Activated gamma-delta T cell treated with anti-CD3 and anti-CD28 coated beads, Interleukin-2, amount 50 U/mL, for 16 hours (primary cell): ENCODE data around the gene KCNQ5.
A peak's percentile ranks its signal among the peaks of the same experiment; 100 is the strongest.

Source experiments
- DNase-seq: peaks from one replicate; pipeline ENCODE4 v3.0.0-alpha.2; 2020; ENCODE audit warnings: low read depth

Gene KCNQ5

GRCh38 chr6:73129653-73130443 lies 508.0 kb downstream of the KCNQ5 start:
- DNase-seq = peak; percentile 73

- no peak for DNase-seq
Measured at GRCh38 chr6:73131706-73132105, 509.8 kb downstream of the KCNQ5 start.

GRCh38 chr6:73134588-73134987 lies 512.7 kb downstream of the KCNQ5 start:
- DNase-seq = no peak

- no peak for DNase-seq
Measured at GRCh38 chr6:73139681-73140383, 518.0 kb downstream of the KCNQ5 start.

DNA sequence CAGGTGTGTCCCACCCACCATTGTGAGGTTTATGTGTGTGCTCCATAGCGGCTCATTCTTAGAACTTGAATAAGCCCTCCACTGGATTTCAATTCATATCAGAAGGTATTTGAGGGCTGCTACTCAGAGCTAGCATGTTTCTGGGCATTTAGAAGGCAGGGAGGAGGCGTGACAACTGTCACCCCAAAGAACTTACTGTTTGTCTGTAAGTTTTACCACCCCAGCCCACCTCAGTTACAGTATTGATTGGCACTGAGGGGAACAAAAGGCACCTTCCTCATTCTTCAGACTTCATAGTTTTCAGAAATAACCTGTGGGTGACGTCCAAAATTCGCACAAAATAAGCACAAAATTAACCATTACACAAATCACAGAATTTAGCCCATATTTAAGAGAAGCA lies 521.7 kb downstream of the KCNQ5 start:
- no peak for DNase-seq

DNA sequence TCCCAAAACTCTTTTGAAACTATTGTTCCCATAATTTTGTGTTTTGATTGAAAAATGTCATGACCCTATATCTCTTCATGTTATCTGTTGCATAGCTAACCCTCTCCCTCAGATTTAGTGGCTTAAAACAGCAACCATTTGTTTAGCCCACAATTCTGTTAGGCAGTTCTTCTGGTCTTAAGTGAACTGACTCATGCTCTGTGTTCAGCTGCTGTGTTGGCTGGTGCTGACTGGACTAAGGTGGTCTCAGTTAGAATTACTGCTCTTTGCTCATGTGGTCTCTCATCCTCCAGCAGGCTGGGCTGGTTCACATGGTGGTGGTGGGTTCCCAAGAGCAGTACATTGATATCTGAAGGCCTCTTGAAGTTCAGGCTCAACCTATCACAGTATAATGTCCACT lies 522.7 kb downstream of the KCNQ5 start:
- DNase-seq = no peak

GRCh38 chr6:73145690-73146089 lies 523.8 kb downstream of the KCNQ5 start:
- DNase-seq = no peak

- DNase-seq = no peak
Measured at GRCh38 chr6:73151732-73152131, 529.9 kb downstream of the KCNQ5 start.

DNA sequence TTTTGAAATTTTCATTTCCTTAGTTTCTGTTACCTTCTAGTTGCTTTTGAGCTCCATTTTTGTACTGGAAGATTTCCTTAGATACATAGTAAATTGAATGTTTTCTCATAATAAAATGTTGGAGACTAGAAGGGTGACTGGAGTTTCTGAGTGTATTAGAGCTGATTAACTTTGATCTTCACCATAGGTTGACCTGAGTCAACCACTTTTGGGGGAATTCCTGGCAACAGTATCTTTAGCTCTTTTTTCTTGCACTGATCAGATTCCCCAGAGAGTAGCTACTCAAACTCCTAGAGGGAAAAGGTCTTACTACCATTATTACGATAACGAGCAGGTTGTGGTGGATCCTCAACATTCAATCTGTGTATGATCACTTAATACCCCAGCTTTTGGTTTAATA lies 530.7 kb downstream of the KCNQ5 start:
- no peak for DNase-seq

- no peak for DNase-seq
Measured at GRCh38 chr6:73152966-73153757, 531.3 kb downstream of the KCNQ5 start.

DNA sequence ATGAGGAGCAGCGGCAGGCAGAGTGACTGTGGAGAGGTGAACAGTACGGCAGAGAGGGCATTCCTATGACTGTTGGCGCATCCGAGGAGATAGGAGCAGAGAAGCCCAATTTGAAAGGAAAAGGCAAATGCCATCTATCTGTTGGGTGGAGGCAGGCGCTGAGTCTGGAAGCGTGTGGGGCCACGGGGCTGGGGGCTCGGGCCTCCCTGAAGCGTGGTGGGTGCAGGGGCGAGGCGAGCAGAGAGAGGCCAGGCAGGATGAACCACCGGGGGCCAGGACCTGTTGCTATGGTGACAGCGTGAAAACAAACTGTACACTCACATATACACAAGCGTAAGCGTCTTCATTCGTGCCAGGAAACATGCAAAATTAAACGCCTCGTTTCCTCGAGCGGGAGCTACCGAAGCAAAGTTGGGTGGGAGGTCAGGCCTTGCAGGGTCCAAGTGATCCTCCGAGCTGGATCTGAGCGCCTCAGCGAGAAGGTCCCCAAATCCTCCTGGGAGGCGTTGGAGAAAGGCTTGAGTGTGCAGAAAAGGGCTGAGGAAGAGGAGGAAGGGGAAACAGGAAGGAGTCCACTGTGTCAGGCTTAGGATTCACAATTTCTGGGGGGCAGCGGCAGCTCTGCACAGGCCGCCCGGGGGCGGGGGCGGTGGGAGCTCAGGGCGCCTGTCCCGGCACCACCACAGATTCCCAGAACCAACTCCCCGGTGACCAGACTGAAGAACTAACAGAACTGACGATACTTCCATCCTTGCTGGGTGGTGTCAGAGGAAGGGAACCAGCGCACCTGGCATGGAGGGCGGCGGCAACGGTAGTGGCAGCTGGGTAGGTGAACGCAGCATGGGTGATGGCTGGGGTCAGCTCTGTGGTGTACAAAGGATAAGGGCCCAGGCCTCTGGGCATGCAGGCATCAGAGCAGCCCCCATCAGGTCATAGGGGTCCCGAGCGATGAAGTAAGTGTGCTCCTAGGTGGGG lies 535.2 kb downstream of the KCNQ5 start:
- DNase-seq = no peak

GRCh38 chr6:73157870-73158269 lies 536.0 kb downstream of the KCNQ5 start:
- no peak for DNase-seq

GRCh38 chr6:73169111-73169510 lies 547.2 kb downstream of the KCNQ5 start:
- no peak for DNase-seq

DNA sequence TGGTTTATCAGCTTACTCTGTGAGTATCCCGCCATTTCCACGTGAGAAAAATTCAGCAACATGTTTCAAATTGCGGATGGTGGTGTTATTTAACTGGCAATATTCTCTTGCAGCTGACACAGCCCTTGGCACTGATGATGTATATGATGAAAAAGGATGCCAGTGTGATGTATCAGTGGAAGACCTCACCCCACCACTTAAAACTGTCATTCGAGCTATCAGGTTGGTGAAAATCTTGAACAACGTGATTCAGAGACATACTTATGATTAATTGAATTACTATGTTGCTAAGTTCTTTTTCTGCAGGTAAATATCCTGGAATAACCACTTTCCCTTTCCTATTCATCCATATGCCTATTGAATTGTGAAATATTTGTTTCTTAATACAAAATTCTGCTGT lies 547.8 kb downstream of the KCNQ5 start:
- DNase-seq = no peak

GRCh38 chr6:73174646-73175045 lies 552.8 kb downstream of the KCNQ5 start:
- no peak for DNase-seq

- DNase-seq = no peak
Measured at GRCh38 chr6:73176057-73176456, 554.2 kb downstream of the KCNQ5 start.

GRCh38 chr6:73177221-73177944 lies 555.5 kb downstream of the KCNQ5 start:
- no peak for DNase-seq

DNA sequence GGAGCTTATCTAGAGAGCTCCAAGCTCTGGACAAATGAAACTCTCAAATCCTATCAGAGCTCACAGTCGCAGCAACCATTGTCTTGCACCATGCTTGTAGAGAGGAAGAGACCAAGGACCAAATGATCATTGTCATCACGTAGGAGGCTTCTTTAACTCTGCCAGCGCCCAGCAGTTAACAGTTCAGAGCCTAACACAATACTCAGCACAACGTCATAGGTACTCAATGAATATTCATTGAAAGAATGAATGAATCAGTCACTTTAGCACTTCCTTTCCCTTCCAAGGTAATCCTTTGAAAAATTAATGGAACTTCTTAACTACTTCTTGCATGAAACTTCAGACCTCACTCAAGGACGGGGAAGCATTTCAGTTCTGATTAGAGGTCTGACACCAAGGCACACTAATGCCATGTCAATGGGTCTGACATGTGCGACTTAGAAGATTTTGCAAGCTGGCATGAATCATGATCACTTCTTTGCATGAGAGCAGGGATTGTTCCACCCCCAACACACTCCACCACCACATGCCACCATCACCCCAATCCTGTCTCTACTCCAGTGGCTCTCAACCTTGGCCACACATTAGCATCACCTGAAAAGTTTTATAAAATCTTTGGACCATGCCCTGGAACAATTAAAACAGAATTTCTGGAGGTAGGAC lies 558.3 kb downstream of the KCNQ5 start:
- no peak for DNase-seq

DNA sequence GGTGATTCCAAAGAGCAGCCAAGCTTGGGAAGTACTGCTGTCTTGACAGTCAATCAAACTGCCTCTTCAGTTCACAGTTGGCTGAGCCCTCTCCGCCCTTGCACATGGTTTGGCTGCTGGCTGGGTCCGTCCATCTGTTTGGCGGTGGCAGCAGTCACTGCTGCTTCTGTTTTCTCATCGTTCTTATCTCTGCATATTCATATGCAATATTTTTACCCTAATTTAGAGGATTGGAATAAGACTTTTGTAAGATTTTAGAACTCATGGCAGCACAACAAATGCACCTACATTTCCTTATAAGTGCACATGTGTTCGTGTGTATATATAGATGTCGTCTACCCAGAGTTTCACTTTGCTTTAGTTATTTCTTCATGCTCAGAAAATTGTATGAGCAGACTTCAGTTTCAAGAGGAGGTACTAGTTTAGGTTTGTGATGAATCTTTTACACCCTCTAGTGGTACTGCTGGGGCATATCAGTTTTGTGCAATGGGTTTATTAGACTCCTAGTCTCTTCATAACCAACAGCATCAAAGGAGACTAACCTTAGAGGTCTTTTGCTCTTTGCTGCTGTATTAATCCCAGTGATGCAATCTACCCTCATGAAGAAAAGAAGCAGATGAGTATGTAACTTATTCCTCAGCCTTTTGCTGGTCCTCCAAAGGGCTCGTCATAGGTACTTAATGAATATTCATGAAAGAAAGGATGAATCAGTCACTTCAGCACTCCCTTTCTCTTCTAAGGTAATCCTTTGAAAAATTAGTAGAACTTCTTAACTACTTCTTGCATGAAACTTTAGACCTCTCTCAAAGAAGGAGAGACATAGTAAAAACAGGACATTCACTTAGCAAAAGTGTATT lies 559.1 kb downstream of the KCNQ5 start:
- no peak for DNase-seq
